ENCODE measurements around the gene DIO3.

DIO3 gene

DNA sequence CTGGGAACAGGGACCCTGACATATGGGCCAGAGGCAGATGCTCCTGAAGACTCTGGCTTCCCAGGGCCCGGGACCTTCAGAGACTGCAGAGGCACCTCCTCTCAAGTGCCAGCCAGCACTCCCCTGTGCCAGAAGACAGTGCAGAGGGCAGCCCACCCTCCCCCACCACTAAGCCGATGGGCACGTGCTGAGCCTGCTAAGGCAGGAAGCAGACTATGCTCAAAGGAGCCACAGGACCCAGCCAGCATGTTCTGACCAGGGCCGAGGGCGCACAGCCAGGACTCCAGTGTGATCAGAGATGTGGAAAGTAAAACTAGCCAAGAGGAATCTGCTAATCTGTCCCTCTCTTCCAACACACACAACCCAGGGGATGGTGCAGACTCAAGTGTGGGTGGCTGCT lies 29.8 kb downstream of the DIO3 start:
- H3K4me3 ChIP-seq (replicated peaks; ENCODE audit: low read depth, low read length): no peak overlapping the region
- TF ChIP-seq, protein P1, sequence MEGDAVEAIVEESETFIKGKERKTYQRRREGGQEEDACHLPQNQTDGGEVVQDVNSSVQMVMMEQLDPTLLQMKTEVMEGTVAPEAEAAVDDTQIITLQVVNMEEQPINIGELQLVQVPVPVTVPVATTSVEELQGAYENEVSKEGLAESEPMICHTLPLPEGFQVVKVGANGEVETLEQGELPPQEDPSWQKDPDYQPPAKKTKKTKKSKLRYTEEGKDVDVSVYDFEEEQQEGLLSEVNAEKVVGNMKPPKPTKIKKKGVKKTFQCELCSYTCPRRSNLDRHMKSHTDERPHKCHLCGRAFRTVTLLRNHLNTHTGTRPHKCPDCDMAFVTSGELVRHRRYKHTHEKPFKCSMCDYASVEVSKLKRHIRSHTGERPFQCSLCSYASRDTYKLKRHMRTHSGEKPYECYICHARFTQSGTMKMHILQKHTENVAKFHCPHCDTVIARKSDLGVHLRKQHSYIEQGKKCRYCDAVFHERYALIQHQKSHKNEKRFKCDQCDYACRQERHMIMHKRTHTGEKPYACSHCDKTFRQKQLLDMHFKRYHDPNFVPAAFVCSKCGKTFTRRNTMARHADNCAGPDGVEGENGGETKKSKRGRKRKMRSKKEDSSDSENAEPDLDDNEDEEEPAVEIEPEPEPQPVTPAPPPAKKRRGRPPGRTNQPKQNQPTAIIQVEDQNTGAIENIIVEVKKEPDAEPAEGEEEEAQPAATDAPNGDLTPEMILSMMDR (IDR thresholded peaks at IDR 0.05; ENCODE audit: low read depth, low read length, missing control alignments): no peak
- DNase-seq (ENCODE audit: extremely low read depth, low read depth): no peak

DNA sequence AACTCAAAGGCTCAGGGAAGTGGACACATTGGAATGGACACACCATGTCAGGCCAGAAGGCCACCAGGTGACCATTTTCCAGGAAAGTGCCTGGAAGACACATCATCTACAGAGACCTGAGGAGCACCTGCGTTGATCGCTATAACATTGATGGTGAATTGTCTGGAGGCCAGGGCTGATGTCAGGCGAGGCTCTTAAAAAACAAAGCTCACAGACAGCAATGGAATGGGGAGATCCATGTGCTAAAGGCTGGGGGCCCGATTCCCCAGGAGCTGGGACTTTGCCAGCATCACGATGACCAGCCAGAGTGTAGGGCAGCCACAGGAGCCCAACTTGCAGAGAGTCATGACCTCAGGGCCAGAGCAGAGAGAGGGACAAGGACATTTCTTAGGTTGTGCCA lies 30.3 kb downstream of the DIO3 start:
- TF ChIP-seq, protein P1 (IDR thresholded peaks at IDR 0.05; ENCODE audit: low read depth, low read length, missing control alignments): no peak
- DNase-seq (ENCODE audit: extremely low read depth, low read depth): no peak
- H3K4me3 ChIP-seq (replicated peaks; ENCODE audit: low read depth, low read length): no peak overlapping the region

- TF ChIP-seq, protein P1 (IDR thresholded peaks at IDR 0.05; ENCODE audit: low read depth, low read length, missing control alignments): no peak
- no peak overlapping the region for H3K4me3 ChIP-seq (replicated peaks; ENCODE audit: low read depth, low read length)
- no peak for DNase-seq (ENCODE audit: extremely low read depth, low read depth)
Observed at GRCh38 chr14:101593411-101594238, 32.3 kb downstream of the DIO3 start.

DNA sequence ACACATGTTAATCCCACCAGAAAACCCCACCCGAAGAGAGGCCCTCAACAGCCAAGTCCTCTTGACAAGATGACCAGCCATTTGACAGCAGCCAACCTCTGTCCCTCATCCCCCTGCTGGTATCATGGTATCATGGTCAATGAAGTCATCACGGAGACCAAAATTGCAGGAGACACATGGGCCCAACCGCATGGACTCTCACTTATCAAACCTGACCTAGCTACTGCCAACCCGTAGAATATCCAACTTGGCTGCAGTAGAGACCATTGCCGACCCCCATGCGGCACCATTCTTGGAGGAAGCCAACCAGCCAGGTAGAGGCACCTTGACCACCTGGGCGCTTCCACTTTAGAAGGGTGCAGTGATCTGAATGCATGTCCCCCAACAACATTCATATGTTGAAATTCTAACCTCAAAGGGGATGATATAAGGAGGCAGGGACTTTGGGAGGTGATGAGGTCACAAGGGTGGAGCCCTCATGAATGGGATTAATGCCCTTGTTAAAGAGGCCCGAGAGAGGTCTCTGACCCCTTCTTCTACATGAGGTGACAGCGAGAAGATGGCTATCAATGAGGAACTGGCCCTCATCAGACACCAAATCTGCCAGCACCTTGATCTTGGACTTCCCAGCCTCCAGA lies 33.3 kb downstream of the DIO3 start:
- DNase-seq (ENCODE audit: extremely low read depth, low read depth): no peak
- no peak overlapping the region for H3K4me3 ChIP-seq (replicated peaks; ENCODE audit: low read depth, low read length)
- TF ChIP-seq, protein P1 (IDR thresholded peaks at IDR 0.05; ENCODE audit: low read depth, low read length, missing control alignments): no peak

DNA sequence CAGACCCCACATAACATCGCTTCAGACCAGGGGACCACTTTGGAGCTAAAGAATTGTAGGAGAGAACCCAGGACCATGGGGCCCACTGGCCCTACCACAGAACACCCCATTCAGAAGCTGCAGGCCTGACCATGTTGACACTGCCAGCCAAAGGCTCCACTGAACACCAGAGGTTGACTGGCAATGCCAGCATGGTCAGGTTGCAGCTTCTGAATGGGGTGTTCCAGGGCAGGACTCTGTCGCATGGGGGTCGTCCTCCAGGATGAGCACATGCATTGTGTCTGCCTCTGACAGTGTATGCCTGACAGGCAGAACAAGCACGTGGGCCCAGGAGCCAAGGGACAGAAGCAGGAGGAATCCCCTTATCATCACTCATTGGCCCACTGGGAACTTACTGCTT lies 34.1 kb downstream of the DIO3 start:
- no peak overlapping the region for H3K4me3 ChIP-seq (replicated peaks; ENCODE audit: low read depth, low read length)
- TF ChIP-seq, protein P1 (IDR thresholded peaks at IDR 0.05; ENCODE audit: low read depth, low read length, missing control alignments): no peak
- DNase-seq (ENCODE audit: extremely low read depth, low read depth): no peak

- H3K4me3 ChIP-seq (replicated peaks; ENCODE audit: low read depth, low read length): no peak overlapping the region
- TF ChIP-seq, protein P1 (IDR thresholded peaks at IDR 0.05; ENCODE audit: low read depth, low read length, missing control alignments): no peak
- DNase-seq (ENCODE audit: extremely low read depth, low read depth): peak; percentile 4
Observed at GRCh38 chr14:101595887-101596721, 34.8 kb downstream of the DIO3 start.

All from HFF-Myc (cell line).